Measurements from ENCODE around the gene SPIB.
A peak's percentile ranks its signal among the peaks of the same experiment; 100 is the strongest.
"Not testable (repeated sequence)": the region's sequence is repeated elsewhere in the genome, so short reads cannot be mapped to it uniquely, and the experiment has no call there.

SPIB gene

DNA sequence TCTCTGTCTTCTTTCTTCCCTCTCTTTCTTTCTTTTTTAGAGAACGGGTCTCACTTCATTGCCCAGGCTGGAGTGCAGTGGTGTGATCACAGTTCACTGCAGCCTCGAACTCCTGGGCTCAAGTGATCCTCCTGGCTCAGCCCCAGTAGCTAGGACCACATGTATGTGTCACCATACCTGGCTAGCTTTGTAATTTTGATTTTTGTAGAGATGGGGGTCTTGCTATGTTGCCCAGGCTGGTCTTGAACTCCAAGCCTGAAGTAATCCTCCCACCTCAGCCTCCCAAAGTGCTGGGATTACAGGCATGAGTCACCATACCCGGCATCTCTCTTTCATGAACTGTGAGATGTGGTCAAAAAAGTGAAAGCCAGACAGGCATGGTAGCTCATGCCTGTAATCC lies 54.6 kb downstream of the SPIB start:
- not testable (repeated sequence) for DNase-seq (ENCODE audit: low read depth)

DNA sequence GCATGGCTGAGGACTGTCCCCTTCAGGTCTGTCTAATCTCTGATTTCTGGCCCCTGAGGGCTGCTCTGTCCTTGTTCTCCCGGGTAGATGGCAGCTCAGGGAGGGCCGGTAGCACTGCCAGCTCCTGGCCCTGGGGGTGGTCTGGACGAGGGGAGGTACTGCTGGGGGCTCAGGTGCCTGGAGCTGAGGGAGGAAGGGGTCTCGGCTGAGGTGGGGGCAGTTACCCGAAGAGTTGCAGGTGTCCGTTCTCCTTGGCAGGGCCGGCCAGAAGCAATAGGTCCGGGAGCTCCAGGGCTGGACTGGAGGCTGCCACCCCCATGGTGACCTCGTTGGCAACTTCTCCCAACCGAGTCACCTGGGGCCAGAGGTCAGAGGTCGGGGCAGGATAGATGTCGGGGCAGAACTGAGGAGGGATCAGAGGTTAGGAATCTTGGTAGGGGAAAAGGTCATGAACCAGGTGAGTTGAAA lies 56.4 kb downstream of the SPIB start:
- DNase-seq (ENCODE audit: low read depth): no peak

- peak; percentile 3 for DNase-seq (ENCODE audit: low read depth)
Measured at GRCh38 chr19:50475736-50476223, 57.0 kb downstream of the SPIB start.

DNA sequence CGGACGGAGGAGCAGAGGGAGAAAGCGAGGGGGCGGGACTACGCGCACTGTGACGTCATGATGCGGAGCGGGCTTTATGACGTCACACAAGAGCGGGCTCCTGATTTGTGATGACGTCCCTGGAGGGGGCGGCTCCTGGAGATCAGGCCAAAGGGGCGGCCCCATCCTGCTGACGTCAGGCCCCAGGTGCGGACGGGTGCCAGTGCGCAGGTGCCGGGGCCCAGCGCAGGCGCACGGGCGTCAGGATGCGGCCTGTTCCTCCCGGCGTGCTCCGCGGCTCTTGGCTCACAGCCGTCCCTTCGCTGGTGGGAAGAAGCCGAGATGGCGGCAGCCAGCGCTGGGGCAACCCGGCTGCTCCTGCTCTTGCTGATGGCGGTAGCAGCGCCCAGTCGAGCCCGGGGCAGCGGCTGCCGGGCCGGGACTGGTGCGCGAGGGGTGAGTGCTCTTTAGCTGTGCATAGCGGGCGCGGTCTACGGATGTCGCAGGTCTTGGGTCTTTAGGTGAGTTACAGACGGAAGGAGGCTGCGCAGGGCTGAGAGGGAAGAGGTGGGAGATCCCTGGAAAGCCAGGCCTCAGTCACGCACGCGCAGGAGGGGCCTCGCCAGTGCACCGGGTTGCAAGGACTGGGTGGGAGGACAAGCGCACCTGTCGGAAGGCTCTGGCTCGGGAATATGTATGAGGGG lies 57.6 kb downstream of the SPIB start, which contains the start of the genes EMC10 and GARIN5A:
EMC10 (plus strand) TSS at position 284 of the 683 bp plus-strand sequence; CDS start at position 322, 38 bp downstream.
GARIN5A (minus strand) TSS at position 625 of the 683 bp plus-strand sequence; CDS start at position 165, 460 bp downstream.
- peak; percentile 92 for DNase-seq (ENCODE audit: low read depth)

DNA sequence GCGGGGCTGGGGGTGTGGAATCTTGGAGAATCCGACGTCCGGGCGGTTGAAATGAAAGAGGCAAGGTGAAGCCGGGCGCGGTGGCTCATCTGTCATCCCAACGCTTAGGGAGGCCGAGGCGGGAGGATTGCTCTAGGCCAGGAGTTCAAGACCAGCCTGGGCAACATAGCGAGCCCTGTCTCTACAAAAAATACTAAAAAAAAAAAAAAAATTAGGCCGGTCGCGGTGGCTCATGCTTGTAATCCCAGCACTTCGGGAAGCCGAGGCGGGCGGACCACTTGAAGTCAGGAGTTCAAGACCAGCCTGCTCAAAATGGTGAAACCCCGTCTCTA lies 58.1 kb downstream of the SPIB start:
- DNase-seq (ENCODE audit: low read depth): no peak

- no peak for DNase-seq (ENCODE audit: low read depth)
Measured at GRCh38 chr19:50477751-50478515, 59.2 kb downstream of the SPIB start.

DNA sequence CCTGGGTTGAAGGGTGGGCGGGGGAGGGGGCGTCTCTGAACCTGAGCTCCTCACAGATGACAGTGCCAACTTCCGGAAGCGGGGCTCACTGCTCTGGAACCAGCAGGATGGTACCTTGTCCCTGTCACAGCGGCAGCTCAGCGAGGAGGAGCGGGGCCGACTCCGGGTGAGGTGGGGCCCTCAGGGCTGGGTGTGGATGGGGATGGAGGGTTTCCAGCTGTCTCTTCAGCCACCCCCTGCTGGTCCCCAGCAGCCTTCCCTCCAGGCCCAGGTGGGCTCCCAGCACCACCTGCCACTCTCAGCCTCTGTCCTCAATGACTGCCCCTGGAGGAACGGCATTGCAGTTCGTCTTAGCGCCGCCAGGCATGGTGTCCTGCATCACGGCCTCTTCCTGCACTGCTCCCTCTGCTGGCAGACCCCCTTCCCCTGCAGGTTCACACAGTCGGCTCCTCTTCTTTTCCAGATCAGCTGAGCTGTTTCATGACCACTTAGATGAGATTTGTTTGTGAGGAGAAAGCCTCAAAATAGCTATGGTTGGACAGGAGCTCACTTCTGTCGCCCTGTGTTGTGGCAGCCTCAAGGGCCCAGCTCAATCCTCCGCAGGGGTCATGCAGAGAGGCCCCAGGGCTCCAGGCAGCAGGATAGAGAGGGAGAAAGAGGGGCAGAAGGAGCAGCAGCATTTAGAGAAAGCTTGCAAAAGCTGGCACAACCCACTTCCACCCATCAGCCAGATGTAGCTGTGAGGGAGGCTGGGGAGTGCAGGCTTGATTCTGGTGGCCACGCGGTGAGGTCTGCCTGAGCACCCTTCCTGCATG lies 60.4 kb downstream of the SPIB start:
- no peak for DNase-seq (ENCODE audit: low read depth)

DNA sequence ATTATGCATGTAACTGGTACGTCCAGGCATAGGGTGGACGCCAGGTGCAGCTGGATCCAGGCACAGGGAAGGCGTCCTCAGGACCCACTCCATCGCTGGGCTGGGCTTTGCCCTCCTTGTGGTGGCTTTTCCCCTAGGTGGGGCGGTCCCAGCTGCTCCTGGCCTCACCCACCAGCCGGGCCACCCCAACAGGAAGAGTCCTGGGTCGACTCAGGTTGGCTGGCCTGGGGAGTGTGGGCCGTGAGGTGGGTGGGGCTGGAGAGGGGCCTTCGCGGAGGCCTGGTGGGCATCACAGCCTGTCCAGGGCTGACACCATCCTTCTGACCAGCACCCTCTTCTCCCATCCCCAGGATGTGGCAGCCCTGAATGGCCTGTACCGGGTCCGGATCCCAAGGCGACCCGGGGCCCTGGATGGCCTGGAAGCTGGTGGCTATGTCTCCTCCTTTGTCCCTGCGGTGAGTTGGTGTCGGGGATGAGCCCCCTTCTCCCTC lies 61.1 kb downstream of the SPIB start:
- no peak for DNase-seq (ENCODE audit: low read depth)

DNA sequence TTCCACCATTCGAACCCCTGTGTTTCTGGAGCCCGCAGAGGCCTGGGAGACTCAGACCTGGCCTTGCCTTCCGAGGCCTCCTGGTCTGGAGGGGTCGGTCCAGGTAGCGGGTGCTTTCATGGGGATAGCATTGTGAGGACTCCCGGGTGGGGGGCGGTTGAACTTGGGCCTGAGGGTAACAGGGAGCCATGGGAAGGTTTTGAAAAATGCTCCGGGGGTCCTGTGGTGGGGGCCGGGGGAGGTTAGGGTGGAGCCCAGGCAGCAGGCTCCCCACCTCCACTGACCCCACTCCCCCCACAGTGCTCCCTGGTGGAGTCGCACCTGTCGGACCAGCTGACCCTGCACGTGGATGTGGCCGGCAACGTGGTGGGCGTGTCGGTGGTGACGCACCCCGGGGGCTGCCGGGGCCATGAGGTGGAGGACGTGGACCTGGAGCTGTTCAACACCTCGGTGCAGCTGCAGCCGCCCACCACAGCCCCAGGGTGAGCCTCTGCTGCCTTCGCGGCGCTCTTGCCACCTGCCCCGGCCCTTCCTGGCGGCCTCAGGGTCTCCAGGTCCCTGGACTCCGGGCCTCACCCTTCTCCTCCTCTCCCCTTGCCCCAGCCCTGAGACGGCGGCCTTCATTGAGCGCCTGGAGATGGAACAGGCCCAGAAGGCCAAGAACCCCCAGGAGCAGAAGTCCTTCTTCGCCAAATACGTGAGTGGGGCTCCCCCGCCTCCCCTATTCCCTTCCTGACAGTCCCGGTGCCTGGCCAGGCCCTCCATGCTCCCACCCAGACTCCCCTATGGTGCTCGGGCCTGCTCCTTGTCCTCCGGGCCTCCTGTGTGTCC lies 61.8 kb downstream of the SPIB start:
- no peak for DNase-seq (ENCODE audit: low read depth)
